PFSK-1 (cell line): ENCODE measurements around the gene HMGCS1.

Source experiments
- FOXP2 ChIP-seq: optimal IDR thresholded peaks from 2 replicates; pipeline ENCODE3; 2011; ENCODE audit warnings: borderline replicate concordance, control low read depth, inconsistent platforms; ENCODE audit not compliant: insufficient read depth; ENCODE audit errors: extremely low read length, extremely low read depth
- POLR2AphosphoS5 ChIP-seq: IDR thresholded peaks from 2 replicates; pipeline ENCODE4 v1.6.1; 2012; ENCODE audit warnings: low read depth, mild to moderate bottlenecking, control low read depth, low read length, moderate library complexity
- SIN3A ChIP-seq: IDR thresholded peaks from 2 replicates; pipeline ENCODE4 v1.6.1; 2012; ENCODE audit warnings: mild to moderate bottlenecking, low read length, moderate library complexity, borderline replicate concordance; ENCODE audit not compliant: insufficient read depth
- TAF1 ChIP-seq: IDR thresholded peaks from 2 replicates; pipeline ENCODE4 v1.6.1; 2012; ENCODE audit warnings: low read length, control low read depth, borderline replicate concordance; ENCODE audit not compliant: insufficient read depth
- TF ChIP-seq, protein P1 (sequence below), 2 experiments: IDR thresholded peaks; 2 replicates each; pipeline versions ENCODE4 v1.6.1 to v1.8.0; 2011 to 2012; ENCODE audit warnings: low read depth in 2 of 2, low read length in 2 of 2, control low read depth in 1 of 2, inconsistent platforms in 1 of 2, mild to moderate bottlenecking in 1 of 2, moderate library complexity in 1 of 2; ENCODE audit not compliant: insufficient read depth in 1 of 2

HMGCS1 gene

DNA sequence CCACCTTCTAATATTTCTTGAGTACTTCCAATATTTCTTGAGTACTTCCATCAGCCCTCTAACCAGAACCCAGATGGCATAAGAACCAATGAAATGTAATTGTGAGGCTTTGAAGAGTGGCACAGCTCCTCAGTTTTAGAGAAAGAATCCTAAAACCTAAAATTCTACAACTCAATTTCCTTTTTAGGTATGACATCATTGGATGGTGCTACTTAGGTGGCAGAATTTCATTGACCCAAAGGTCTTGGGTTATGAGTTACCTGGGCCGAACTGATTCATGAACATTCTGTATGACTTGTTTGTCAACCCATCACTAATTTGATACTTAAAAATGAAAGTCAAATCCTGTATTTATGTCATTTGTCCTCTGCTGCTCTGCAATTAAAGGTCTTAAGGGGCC, 13.1 kb downstream of the HMGCS1 start:
- TF ChIP-seq SIN3A: no peak
- no peak for TF ChIP-seq TAF1
- no peak for TF ChIP-seq POLR2AphosphoS5
- TF ChIP-seq, protein P1, sequence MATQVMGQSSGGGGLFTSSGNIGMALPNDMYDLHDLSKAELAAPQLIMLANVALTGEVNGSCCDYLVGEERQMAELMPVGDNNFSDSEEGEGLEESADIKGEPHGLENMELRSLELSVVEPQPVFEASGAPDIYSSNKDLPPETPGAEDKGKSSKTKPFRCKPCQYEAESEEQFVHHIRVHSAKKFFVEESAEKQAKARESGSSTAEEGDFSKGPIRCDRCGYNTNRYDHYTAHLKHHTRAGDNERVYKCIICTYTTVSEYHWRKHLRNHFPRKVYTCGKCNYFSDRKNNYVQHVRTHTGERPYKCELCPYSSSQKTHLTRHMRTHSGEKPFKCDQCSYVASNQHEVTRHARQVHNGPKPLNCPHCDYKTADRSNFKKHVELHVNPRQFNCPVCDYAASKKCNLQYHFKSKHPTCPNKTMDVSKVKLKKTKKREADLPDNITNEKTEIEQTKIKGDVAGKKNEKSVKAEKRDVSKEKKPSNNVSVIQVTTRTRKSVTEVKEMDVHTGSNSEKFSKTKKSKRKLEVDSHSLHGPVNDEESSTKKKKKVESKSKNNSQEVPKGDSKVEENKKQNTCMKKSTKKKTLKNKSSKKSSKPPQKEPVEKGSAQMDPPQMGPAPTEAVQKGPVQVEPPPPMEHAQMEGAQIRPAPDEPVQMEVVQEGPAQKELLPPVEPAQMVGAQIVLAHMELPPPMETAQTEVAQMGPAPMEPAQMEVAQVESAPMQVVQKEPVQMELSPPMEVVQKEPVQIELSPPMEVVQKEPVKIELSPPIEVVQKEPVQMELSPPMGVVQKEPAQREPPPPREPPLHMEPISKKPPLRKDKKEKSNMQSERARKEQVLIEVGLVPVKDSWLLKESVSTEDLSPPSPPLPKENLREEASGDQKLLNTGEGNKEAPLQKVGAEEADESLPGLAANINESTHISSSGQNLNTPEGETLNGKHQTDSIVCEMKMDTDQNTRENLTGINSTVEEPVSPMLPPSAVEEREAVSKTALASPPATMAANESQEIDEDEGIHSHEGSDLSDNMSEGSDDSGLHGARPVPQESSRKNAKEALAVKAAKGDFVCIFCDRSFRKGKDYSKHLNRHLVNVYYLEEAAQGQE (IDR thresholded peaks at IDR 0.05; ENCODE audit: insufficient read depth in 1 of 2, low read depth in 2 of 2, low read length in 2 of 2): no peak
- TF ChIP-seq FOXP2: no peak

DNA sequence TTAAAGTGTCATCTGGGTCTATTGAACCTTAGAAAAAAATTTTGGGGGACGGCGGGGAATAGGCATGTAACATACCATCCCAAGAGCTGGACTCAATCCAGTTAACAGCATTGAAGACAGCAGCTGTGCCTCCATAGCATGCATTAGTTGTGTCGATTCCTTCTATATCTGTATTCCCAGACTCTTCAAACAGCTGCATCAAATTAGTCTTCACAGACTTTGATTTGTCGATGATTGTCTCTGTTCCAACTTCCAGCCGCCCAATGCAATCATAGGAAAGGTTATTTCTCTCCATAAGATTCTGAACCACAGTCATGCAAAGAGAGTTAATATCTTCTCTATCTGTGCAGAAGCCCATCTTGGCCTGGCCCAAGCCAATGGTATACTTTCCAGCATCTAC, 14.8 kb downstream of the HMGCS1 start:
- no peak for TF ChIP-seq POLR2AphosphoS5
- no peak for TF ChIP-seq TAF1
- TF ChIP-seq, protein P1 (IDR thresholded peaks at IDR 0.05; ENCODE audit: insufficient read depth in 1 of 2, low read depth in 2 of 2, low read length in 2 of 2): no peak
- no peak for TF ChIP-seq FOXP2
- TF ChIP-seq SIN3A: no peak

DNA sequence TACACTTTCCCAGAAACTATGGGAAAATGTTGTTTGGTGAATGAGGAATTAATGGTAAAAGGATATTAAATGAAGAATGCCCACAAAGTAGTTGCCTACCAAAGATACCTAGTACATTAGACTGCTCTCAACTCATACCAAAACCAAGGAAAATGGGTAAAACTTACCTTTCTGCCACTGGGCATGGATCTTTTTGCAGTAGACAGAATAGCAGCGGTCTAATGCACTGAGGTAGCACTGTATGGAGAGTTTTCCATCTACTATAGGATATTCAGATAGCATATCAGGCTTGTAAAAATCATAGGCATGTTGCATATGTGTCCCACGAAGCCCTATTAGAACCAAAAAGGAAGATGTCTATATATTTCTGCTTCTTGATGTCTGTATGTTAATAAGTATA, 16.4 kb downstream of the HMGCS1 start:
- no peak for TF ChIP-seq POLR2AphosphoS5

DNA sequence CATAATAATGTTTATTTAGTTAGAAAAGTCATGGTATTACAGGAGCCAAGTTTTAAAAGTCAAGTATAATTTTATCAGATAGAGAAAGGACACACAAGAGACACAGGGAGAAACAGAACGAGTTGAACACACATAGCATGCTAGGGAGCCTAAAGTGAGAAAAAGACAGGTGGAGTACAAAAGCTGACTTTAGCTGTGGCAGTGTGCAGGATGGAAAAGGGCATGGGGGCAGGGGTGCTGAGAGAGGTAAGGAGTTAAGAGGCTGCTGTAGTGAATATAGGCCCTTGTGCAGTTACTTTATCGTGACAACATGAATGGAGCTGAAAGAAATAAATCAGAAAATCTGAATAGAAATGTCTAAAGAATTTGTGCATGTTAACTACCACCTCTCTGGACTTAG, 18.0 kb downstream of the HMGCS1 start:
- no peak for TF ChIP-seq SIN3A
- TF ChIP-seq, protein P1 (IDR thresholded peaks at IDR 0.05; ENCODE audit: insufficient read depth in 1 of 2, low read depth in 2 of 2, low read length in 2 of 2): no peak
- no peak for TF ChIP-seq POLR2AphosphoS5
- TF ChIP-seq TAF1: no peak
- no peak for TF ChIP-seq FOXP2

DNA sequence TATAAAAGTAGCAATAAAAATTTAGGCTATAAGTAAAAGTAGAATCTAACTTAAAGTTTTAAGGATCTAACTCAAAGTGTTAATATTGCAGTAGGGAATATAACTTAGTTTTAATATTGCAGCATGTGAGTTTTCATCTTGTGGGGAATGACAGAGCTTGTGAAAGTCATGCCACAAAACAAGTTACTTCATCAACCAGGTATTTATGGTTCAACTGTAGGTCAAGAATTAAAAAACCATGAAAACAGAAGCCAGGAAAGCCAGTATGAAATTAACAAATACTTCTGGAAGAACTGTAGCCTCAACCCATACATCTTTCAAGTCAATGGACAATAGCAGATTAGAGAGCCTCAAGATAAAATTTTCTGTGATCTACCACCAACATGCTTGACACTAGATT, 19.0 kb downstream of the HMGCS1 start:
- TF ChIP-seq POLR2AphosphoS5 (no peak), TAF1 (no peak), SIN3A (no peak), FOXP2 (no peak)
- TF ChIP-seq, protein P1 (IDR thresholded peaks at IDR 0.05; ENCODE audit: insufficient read depth in 1 of 2, low read depth in 2 of 2, low read length in 2 of 2): no peak

DNA sequence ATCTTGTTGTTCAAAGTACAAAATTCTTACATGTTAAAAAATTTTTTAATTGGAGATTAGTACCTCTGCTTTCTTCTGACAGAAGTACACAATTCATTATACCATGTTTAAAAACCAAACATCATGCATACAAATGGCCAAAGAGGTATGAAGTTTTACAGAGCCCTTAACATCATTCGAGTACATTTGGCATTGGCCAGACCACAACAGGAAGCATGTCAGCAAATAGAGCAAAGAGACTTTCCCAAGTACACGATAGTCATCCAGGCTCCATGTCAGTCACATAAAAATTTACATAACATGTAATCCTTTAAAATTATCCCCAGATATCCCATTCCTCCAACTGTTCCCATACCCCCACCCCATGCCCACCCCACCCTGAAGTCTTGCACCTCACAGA, 22.5 kb downstream of the HMGCS1 start:
- no peak for TF ChIP-seq FOXP2
- no peak for TF ChIP-seq POLR2AphosphoS5
- TF ChIP-seq, protein P1 (IDR thresholded peaks at IDR 0.05; ENCODE audit: insufficient read depth in 1 of 2, low read depth in 2 of 2, low read length in 2 of 2): no peak
- TF ChIP-seq TAF1: no peak
- no peak for TF ChIP-seq SIN3A
